ENCODE results near the gene NOL4L.

Gene NOL4L

DNA sequence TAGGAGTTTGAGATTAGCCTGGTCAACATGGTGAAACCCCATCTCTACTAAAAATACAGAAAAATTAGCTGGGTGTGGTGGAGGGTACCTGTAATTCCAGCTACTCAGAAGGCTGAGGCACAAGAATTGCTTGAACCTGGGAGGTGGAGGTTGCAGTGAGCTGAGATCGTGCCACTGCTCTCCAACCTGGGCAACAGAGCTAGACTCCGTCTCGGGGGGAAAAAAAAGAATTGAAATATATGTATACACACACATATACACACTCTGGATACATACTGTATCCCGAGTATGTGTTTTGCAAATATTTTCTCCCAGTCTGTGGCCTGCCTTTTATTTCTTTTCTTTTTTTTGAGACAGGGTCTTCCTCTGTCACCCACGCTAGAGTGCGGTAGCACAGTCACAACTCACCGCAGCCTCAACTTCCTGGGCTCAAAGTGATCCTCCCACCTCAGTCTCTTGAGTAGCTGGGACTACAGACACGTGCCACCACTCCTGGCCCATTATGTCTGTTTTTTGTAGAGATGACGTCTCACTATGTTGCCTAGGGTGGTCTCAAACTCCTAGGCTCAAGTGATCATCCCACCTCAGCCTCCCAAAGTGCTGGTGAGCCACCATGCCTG is 177.9 kb downstream of the NOL4L start:
- DNase-seq: peak; percentile 63

DNA sequence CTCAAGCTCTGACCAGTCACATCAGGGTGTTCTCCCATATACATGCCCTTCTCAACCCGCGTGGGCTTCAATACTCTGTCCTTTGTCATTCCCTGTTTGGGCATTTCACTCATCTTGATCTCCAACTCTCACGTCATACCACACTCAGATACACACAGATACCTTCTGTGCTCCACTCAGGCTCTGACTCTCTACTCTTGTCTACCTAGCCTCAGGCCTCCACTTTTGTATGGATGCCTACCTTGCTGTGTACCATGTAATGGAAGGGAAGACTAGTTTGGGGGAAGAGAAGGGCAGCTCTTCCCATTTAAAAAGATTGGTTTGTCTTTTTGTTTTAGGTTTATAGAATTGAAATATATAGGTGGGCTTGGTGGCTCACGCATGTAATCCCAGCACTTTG is 178.4 kb downstream of the NOL4L start:
- no peak for DNase-seq

- DNase-seq: no peak
Measured at GRCh38 chr20:32404017-32404416, 181.1 kb downstream of the NOL4L start.

DNA sequence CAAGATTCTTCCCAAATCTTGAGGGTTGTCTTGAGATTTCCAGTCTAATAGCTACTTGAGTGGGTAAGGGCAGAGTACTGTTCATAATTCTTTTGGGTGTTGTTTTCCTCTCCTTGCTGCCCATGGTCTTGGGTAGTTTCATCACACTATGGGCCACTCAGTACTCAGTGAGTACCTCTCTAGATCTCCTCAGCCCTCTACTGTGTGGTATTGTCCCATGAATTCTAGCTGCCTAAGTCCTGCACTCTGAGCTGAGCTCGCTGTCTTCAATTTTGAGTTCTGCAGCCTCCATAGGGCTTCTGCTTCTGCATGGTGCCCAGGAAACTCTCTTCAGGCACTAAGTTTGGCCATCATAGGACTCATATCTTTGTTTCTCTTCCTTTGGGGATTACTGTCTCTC is 184.7 kb downstream of the NOL4L start:
- DNase-seq: no peak

DNA sequence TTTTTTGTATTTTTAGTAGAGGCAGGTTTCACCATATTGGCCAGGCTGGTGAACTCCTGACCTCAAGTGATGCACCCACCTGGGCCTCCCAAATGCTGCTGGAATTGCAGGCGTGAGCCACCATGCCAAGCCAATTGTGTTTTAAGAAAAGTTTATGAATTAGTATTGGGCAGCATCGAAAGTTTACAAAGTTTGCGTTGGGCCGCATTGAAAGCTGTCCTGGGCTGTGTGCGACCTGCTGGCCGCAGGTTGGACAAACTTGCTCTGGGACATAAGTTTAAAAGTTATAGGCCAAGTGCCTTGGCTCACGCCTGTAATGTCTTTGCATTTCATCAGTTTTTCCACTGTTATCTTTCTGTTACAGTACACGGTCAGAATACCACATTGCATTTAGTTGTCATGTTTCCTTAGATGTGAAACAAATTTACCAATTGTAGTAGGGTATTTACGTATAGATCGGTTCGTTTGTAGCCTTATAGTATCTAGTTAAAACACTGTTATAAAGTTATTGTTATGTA is 187.5 kb downstream of the NOL4L start:
- DNase-seq: no peak

GRCh38 chr20:32396646-32397160 is 188.4 kb downstream of the NOL4L start:
- no peak for DNase-seq

- DNase-seq: no peak
Measured at GRCh38 chr20:32395066-32395465, 190.1 kb downstream of the NOL4L start.
